HepG2 (cell line): ENCODE data around the gene GAS2. TPM values are rescaled to one million over a fixed set of nuclear protein-coding genes. Genes with fewer than 3 reads are reported as not detected.

Experiments
- ELF4 ChIP-seq: sonication (generic); formaldehyde crosslinking; IDR thresholded peaks from 2 replicates; pipeline ENCODE4 v1.5.0; 2020; ENCODE audit warnings: missing genetic modification reagents, mild to moderate bottlenecking, moderate library complexity, borderline replicate concordance
- KDM4B ChIP-seq: sonication (generic); formaldehyde crosslinking; IDR thresholded peaks from 2 replicates; pipeline ENCODE4 v1.4.0; 2020; ENCODE audit warnings: missing genetic modification reagents
- MTF1 ChIP-seq: sonication (generic); formaldehyde crosslinking; IDR thresholded peaks from 2 replicates; pipeline ENCODE4 v1.5.0; 2020; ENCODE audit warnings: missing genetic modification reagents
- NFIB ChIP-seq: sonication (generic); formaldehyde crosslinking; IDR thresholded peaks from 2 replicates; pipeline ENCODE4 v1.9.0; 2021; ENCODE audit warnings: missing genetic modification reagents, mild to moderate bottlenecking, borderline replicate concordance
- NKX3-1 ChIP-seq: sonication (generic); formaldehyde crosslinking; IDR thresholded peaks from 2 replicates; pipeline ENCODE4 v1.5.0; 2020; ENCODE audit warnings: missing genetic modification reagents
- SPEN ChIP-seq: sonication (generic); formaldehyde crosslinking; IDR thresholded peaks from 2 replicates; pipeline ENCODE4 v1.5.1; 2020; ENCODE audit warnings: low read depth, mild to moderate bottlenecking, missing genetic modification reagents
- SUZ12 ChIP-seq: fragments of 150-350 bp; IDR thresholded peaks from 2 replicates; pipeline ENCODE4 v1.6.1; 2014; ENCODE audit warnings: low read depth, low read length
- ZNF484 ChIP-seq: sonication (generic); formaldehyde crosslinking; IDR thresholded peaks from 2 replicates; pipeline ENCODE4 v1.5.1; 2020; ENCODE audit warnings: mild to moderate bottlenecking, low read depth, missing genetic modification reagents, borderline replicate concordance
- ZNF768 ChIP-seq: sonication (generic); formaldehyde crosslinking; IDR thresholded peaks from 2 replicates; pipeline ENCODE4 v1.4.0; 2020; ENCODE audit warnings: missing genetic modification reagents
- polyA plus RNA-seq, 8 experiments: library from polyadenylated mRNA; depleted of rRNA in 3 of 8; stranded (reverse) in 7 of 8; unstranded in 1 of 8; fragments of >200 nt; fragmentation: Illumina TruSeq in 4 of 8; extraction: Trizol in 4 of 8; gene quantifications; 2 replicates each; pipeline versions ENCODE4 v1.2.1 to v1.2.3, GENCODE V29; 2011 to 2016; ENCODE audit warnings: low read depth in 4 of 8, missing spikeins in 1 of 8, mixed read lengths in 1 of 8; ENCODE audit not compliant: insufficient read depth in 1 of 8
- total RNA-seq, 5 experiments: library from RNA; depleted of rRNA; stranded (reverse); fragments of >200 nt; fragmentation: Illumina TruSeq; extraction: Trizol; gene quantifications; 2 replicates each; pipeline ENCODE4 v1.2.3, GENCODE V29; 2016; ENCODE audit warnings: low read depth in 1 of 5
- TF ChIP-seq, protein P1 (sequence below): IDR thresholded peaks from 2 replicates; pipeline ENCODE4 v1.6.1; 2018; ENCODE audit warnings: missing genetic modification reagents, mild to moderate bottlenecking, missing compliant biosample characterization
- TF ChIP-seq, protein P2 (sequence below): sonication (generic); formaldehyde crosslinking; IDR thresholded peaks from 2 replicates; pipeline ENCODE4 v1.4.0; 2020; ENCODE audit warnings: missing genetic modification reagents
- TF ChIP-seq, protein P3 (sequence below): sonication (generic); formaldehyde crosslinking; conservative IDR thresholded peaks from 2 replicates; pipeline ENCODE4 v1.8.0; 2022; ENCODE audit warnings: mild to moderate bottlenecking, moderate library complexity, missing genetic modification reagents
- TF ChIP-seq, protein P4 (sequence below): sonication (generic); formaldehyde crosslinking; conservative IDR thresholded peaks from 2 replicates; pipeline ENCODE4 v1.8.0; 2022; ENCODE audit warnings: low read depth, missing genetic modification reagents
- TF ChIP-seq, protein P5 (sequence below): sonication (generic); formaldehyde crosslinking; IDR thresholded peaks from 2 replicates; pipeline ENCODE4 v1.5.1; 2020; ENCODE audit warnings: missing genetic modification reagents, mild to moderate bottlenecking, borderline replicate concordance
- TF ChIP-seq, protein P6 (sequence below): sonication (generic); formaldehyde crosslinking; IDR thresholded peaks from 2 replicates; pipeline ENCODE4 v1.4.0; 2020; ENCODE audit warnings: mild to moderate bottlenecking, missing genetic modification reagents
- TF ChIP-seq, protein P7 (sequence below): sonication (generic); formaldehyde crosslinking; IDR thresholded peaks from 2 replicates; pipeline ENCODE4 v1.5.1; 2020; ENCODE audit warnings: missing genetic modification reagents, mild to moderate bottlenecking, borderline replicate concordance

GAS2 gene
- total and polyA plus RNA-seq, 2 of the 13 experiments (the other 11 are each of a cell fraction or from before 2014, with no cell fraction given) = 26.0 to 85.1 TPM

DNA sequence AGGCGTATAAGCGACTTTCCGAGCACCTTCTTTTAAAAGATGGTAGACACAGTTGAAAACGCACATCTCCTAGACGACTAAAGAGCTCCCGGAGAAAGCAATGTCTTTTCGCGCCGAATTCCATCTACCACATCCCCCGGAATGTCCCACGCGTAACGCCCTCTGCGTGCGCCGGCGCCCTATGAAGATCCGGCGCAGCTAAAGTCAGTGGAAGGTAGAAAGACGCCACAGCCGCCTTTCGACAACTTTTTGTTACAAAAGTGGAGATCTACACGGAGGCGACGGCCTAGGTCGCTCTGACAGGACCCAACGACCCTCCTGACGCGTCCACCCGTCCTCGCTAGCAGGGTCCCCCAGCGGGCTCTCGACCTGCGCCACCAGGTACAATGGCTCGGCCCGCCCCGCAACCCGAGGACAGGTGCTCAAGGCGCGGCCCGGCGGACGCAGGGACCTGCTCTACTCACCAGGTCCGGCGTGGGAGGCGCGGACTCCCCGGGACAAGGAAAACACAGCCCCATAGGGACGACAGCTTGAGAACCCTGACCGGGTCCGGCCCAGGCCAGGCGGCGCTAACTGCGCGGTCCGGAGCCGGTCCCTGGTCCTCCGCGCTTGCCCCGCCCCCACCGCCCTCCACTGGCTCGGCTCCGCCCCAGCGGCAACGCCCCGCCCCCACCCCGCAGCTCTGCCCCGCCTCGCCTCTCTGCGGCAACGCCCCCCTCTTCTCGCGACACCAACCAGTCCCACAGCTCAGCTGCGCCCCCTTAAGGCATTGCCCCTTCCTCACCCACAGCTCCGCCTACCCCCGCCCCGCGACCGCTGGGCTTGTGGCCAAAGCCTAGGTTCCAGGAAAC lies 163.0 kb downstream of the GAS2 start, which contains the start of gene SVIP (continued):
- TF ChIP-seq, protein P1, sequence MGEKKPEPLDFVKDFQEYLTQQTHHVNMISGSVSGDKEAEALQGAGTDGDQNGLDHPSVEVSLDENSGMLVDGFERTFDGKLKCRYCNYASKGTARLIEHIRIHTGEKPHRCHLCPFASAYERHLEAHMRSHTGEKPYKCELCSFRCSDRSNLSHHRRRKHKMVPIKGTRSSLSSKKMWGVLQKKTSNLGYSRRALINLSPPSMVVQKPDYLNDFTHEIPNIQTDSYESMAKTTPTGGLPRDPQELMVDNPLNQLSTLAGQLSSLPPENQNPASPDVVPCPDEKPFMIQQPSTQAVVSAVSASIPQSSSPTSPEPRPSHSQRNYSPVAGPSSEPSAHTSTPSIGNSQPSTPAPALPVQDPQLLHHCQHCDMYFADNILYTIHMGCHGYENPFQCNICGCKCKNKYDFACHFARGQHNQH = 0 out of 2 replicates have a peak, but pooled peaks have one; percentile 59
- TF ChIP-seq, protein P2, sequence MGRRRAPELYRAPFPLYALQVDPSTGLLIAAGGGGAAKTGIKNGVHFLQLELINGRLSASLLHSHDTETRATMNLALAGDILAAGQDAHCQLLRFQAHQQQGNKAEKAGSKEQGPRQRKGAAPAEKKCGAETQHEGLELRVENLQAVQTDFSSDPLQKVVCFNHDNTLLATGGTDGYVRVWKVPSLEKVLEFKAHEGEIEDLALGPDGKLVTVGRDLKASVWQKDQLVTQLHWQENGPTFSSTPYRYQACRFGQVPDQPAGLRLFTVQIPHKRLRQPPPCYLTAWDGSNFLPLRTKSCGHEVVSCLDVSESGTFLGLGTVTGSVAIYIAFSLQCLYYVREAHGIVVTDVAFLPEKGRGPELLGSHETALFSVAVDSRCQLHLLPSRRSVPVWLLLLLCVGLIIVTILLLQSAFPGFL (CRISPR knock-in tag) = 0 out of 2 replicates have a peak, but pooled peaks have one; percentile 53
- TF ChIP-seq, protein P3, sequence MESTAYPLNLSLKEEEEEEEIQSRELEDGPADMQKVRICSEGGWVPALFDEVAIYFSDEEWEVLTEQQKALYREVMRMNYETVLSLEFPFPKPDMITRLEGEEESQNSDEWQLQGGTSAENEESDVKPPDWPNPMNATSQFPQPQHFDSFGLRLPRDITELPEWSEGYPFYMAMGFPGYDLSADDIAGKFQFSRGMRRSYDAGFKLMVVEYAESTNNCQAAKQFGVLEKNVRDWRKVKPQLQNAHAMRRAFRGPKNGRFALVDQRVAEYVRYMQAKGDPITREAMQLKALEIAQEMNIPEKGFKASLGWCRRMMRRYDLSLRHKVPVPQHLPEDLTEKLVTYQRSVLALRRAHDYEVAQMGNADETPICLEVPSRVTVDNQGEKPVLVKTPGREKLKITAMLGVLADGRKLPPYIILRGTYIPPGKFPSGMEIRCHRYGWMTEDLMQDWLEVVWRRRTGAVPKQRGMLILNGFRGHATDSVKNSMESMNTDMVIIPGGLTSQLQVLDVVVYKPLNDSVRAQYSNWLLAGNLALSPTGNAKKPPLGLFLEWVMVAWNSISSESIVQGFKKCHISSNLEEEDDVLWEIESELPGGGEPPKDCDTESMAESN = 0 out of 2 replicates have a peak, but pooled peaks have one; percentile 71
- TF ChIP-seq, protein P4, sequence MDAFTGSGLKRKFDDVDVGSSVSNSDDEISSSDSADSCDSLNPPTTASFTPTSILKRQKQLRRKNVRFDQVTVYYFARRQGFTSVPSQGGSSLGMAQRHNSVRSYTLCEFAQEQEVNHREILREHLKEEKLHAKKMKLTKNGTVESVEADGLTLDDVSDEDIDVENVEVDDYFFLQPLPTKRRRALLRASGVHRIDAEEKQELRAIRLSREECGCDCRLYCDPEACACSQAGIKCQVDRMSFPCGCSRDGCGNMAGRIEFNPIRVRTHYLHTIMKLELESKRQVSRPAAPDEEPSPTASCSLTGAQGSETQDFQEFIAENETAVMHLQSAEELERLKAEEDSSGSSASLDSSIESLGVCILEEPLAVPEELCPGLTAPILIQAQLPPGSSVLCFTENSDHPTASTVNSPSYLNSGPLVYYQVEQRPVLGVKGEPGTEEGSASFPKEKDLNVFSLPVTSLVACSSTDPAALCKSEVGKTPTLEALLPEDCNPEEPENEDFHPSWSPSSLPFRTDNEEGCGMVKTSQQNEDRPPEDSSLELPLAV (CRISPR knock-in tag) = no peak
- TF ChIP-seq ZNF768 (peak; percentile 55; the same call in 1 of the 2 replicates), SPEN (CRISPR knock-in tag) (peak; percentile 57; the same call in 1 of the 2 replicates), NFIB (CRISPR knock-in tag) (no peak), KDM4B (CRISPR knock-in tag) (no peak), MTF1 (CRISPR knock-in tag) (no peak), SUZ12 (no peak), NKX3-1 (CRISPR knock-in tag) (no peak), ELF4 (CRISPR knock-in tag) (no peak), ZNF484 (CRISPR knock-in tag) (no peak)
- TF ChIP-seq, protein P5, sequence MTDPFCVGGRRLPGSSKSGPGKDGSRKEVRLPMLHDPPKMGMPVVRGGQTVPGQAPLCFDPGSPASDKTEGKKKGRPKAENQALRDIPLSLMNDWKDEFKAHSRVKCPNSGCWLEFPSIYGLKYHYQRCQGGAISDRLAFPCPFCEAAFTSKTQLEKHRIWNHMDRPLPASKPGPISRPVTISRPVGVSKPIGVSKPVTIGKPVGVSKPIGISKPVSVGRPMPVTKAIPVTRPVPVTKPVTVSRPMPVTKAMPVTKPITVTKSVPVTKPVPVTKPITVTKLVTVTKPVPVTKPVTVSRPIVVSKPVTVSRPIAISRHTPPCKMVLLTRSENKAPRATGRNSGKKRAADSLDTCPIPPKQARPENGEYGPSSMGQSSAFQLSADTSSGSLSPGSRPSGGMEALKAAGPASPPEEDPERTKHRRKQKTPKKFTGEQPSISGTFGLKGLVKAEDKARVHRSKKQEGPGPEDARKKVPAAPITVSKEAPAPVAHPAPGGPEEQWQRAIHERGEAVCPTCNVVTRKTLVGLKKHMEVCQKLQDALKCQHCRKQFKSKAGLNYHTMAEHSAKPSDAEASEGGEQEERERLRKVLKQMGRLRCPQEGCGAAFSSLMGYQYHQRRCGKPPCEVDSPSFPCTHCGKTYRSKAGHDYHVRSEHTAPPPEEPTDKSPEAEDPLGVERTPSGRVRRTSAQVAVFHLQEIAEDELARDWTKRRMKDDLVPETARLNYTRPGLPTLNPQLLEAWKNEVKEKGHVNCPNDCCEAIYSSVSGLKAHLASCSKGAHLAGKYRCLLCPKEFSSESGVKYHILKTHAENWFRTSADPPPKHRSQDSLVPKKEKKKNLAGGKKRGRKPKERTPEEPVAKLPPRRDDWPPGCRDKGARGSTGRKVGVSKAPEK = no peak
- TF ChIP-seq, protein P6, sequence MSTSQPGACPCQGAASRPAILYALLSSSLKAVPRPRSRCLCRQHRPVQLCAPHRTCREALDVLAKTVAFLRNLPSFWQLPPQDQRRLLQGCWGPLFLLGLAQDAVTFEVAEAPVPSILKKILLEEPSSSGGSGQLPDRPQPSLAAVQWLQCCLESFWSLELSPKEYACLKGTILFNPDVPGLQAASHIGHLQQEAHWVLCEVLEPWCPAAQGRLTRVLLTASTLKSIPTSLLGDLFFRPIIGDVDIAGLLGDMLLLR (CRISPR knock-in tag) = peak; percentile 88
- TF ChIP-seq, protein P7, sequence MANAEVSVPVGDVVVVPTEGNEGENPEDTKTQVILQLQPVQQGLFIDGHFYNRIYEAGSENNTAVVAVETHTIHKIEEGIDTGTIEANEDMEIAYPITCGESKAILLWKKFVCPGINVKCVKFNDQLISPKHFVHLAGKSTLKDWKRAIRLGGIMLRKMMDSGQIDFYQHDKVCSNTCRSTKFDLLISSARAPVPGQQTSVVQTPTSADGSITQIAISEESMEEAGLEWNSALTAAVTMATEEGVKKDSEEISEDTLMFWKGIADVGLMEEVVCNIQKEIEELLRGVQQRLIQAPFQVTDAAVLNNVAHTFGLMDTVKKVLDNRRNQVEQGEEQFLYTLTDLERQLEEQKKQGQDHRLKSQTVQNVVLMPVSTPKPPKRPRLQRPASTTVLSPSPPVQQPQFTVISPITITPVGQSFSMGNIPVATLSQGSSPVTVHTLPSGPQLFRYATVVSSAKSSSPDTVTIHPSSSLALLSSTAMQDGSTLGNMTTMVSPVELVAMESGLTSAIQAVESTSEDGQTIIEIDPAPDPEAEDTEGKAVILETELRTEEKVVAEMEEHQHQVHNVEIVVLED = peak; percentile 58
